GM13977 (cell line): Measurements from ENCODE around the gene LIN7A.

Experiments
- DNase-seq: peaks from one replicate; pipeline ENCODE4 v3.0.0; 2012; ENCODE audit warnings: low spot score
- in situ Hi-C: fragments of 300-500 bp; cut with MboI; formaldehyde crosslinking; loops from one replicate; pipeline ENCODE4 v1.12.0; 2022; ENCODE audit warnings: low sequenced_read_pairs, low pct_unique_long_range_greater_than_20kb, mixed read lengths, inconsistent platforms; ENCODE audit not compliant: unreplicated experiment
- TF ChIP-seq, protein P1 (sequence below): IDR thresholded peaks from 2 replicates; pipeline ENCODE4 v1.5.1; 2012; ENCODE audit warnings: mild to moderate bottlenecking, control low read depth; ENCODE audit not compliant: insufficient read depth; ENCODE audit errors: extremely low read depth, missing control alignments

LIN7A gene

DNA sequence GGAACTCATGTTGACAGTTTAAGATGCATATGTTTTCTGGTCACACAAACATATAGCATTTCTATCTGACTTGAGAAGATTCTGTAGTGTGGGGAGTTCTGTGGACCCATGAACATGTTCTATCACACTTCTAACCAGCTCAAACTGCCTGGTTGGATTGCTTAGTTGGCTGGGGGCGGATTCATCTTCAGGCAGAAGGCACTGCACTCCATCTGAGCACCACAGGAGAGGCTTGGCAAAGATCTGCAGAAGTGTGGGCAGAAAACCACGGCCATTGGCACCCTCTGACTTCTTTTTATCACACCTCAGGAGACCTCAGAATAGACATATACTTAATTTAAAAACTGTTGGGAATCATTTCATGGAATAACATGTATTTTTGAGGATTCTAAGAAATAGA lies 68.5 kb downstream of the LIN7A start:
- DNase-seq: no peak
- TF ChIP-seq, protein P1, sequence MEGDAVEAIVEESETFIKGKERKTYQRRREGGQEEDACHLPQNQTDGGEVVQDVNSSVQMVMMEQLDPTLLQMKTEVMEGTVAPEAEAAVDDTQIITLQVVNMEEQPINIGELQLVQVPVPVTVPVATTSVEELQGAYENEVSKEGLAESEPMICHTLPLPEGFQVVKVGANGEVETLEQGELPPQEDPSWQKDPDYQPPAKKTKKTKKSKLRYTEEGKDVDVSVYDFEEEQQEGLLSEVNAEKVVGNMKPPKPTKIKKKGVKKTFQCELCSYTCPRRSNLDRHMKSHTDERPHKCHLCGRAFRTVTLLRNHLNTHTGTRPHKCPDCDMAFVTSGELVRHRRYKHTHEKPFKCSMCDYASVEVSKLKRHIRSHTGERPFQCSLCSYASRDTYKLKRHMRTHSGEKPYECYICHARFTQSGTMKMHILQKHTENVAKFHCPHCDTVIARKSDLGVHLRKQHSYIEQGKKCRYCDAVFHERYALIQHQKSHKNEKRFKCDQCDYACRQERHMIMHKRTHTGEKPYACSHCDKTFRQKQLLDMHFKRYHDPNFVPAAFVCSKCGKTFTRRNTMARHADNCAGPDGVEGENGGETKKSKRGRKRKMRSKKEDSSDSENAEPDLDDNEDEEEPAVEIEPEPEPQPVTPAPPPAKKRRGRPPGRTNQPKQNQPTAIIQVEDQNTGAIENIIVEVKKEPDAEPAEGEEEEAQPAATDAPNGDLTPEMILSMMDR: no peak
- in situ Hi-C loops: no loop called here

DNA sequence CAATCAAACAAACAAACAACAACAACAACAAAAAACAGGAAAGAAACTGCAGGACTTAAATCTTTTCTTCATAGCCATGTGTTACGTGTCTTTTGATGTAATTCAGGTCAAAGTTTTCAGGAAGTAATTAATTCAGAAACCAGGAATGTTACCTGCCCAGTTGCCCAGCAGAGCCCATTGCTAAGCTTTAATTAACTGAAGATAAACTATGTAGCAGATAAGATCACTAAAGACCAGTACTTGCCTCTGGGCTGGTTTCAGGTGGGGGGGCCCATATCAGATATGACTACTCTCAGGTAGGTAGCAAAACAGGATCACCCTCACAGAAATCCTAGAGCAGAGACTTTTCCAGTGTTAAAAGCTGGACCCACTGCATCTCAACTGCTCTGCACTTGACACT lies 69.2 kb downstream of the LIN7A start:
- TF ChIP-seq, protein P1: no peak
- DNase-seq: no peak
- in situ Hi-C loops: no loop called here

DNA sequence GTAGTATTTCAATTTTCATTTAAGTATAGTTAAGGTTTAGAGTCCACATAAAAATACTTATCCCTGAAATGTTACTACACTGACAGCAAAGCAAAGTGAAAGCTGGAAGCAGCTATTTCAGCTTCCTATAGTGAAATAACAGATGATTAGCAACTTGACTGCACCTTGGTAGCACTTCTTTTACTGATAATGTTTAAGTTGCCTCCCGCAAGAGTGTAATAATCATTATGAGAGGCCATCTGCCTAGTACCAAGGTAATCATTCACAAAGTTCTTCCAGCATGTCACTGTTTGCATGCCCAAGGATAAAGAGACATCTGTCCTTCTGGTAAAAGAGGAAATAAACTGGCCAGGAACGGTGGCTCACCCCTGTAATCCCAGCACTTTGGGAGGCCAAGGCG lies 69.8 kb downstream of the LIN7A start:
- in situ Hi-C loops: no loop called here
- TF ChIP-seq, protein P1: no peak
- DNase-seq: no peak

DNA sequence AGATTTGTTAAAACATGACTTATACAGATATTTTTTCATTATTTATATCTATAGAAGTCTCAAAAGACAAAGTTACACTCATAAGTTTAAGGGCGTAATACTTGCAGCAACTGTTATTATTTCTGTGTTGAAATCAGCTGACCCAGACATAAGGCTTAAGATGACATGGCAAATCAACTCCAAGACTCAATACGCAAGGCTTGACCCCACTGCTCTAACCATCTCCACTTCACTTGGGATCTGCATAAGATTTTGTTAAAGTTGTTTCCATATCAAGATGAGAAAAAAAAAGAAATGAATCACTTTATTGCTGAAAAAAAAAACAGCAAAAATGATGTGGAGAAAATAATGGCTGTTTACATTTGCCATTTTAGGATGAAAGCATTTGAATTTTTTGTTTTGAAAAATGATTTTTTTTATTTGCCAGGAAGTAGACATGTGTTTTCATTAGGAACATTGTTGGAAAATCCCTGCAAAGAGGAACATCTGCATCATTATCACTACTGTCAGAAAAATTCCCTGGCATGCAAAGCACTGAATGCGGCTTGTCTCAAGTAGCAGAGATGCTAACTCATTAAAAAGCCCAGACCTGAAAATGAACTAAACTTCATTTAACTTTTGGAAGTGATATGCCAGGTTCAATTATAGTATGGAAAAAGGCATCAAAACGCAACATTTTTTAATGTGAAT lies 73.5 kb downstream of the LIN7A start:
- no peak for DNase-seq
- in situ Hi-C loops: no loop called here
- TF ChIP-seq, protein P1: no peak

DNA sequence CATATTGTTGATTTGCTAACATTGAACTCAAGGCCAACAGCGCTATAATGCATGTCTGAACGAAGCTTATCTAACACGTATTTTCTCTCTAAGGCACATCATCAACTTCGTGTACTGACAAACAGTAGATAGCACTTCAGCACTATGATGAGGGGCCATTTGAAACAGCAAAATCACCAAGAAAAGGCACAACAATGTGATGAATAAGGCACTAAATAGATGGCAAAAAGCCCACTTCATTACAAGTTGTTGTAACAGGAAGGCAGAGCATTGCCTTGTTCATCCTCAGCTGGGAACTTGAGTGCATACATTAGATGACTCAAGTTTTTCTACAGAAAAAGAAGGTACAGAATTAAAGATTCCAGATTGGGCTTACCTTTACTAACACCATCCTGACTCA lies 75.2 kb downstream of the LIN7A start:
- in situ Hi-C loops: no loop called here
- TF ChIP-seq, protein P1: no peak
- no peak for DNase-seq

DNA sequence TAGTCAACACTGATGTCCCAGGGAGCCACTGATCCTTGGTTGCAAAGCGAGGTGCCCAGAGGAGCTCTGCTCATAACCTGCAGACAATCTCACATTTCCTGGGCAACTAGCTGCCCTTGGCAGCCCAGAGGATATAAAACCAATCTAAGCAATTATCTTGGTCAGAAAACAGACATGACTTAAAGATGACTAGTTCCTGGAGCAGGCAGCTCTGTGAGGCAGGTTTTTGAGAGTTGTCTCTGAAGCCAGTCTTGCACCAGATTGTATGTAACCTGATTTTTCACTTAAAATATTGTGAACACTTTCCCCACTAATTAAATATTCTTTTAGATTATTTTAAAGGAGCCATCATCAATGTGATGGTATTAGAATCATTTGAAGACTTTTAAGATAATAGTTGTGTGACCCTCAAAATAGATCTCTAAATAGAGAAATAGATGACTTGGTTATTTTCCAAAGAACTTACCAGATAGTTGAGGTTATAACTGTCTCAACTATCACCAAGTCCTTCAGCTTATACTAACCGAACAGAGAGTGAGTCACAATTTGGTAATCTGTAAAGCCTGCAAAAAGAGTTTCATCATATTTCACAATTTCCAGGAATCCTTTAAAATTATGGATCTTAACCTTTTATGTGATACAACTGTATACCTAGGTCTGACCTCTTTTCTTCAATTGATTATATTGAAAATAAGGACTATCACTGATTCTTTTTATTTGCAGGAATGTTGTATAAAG lies 75.9 kb downstream of the LIN7A start:
- DNase-seq: no peak
- TF ChIP-seq, protein P1: no peak
- in situ Hi-C loops: no loop called here
